Osteocyte (in vitro differentiated cells): ENCODE measurements around the gene SDCBP2. TPM values are rescaled to one million over a fixed set of nuclear protein-coding genes. Genes with fewer than 3 reads are reported as not detected.
A peak's percentile ranks its signal among the peaks of the same experiment; 100 is the strongest.

Experiments used
- DNase-seq: peaks from one replicate; pipeline ENCODE4 v3.0.0; 2021; ENCODE audit warnings: mixed read lengths; ENCODE audit not compliant: unreplicated experiment; ENCODE audit errors: extremely low spot score
- H3K27ac Mint-ChIP-seq: one replicate; pipeline ENCODE4 v1.8.0; 2021; ENCODE audit warnings: mild to moderate bottlenecking, mixed read lengths; ENCODE audit not compliant: unreplicated experiment
- H3K27me3 Mint-ChIP-seq: one replicate; pipeline ENCODE4 v1.8.0; 2021; ENCODE audit warnings: mixed read lengths; ENCODE audit not compliant: unreplicated experiment
- H3K36me3 Mint-ChIP-seq: one replicate; pipeline ENCODE4 v1.8.0; 2021; ENCODE audit warnings: mixed read lengths; ENCODE audit not compliant: unreplicated experiment
- H3K4me1 Mint-ChIP-seq: one replicate; pipeline ENCODE4 v1.8.0; 2021; ENCODE audit warnings: mixed read lengths; ENCODE audit not compliant: unreplicated experiment
- H3K4me3 Mint-ChIP-seq: one replicate; pipeline ENCODE4 v1.8.0; 2021; ENCODE audit warnings: mild to moderate bottlenecking, moderate library complexity, mixed read lengths; ENCODE audit not compliant: unreplicated experiment
- H3K9me3 Mint-ChIP-seq: one replicate; pipeline ENCODE4 v1.8.0; 2021; ENCODE audit warnings: mixed read lengths; ENCODE audit not compliant: unreplicated experiment
- total RNA-seq: library from RNA; stranded (reverse); gene quantifications from 2 replicates; pipeline ENCODE4 v1.2.1, GENCODE V29; 2021
- TF ChIP-seq, protein P1 (sequence below): fragments of 200-600 bp; sonication (generic); IDR thresholded peaks from 2 replicates; pipeline ENCODE4 v1.5.0; 2021; ENCODE audit warnings: antibody characterized with exemption, mild to moderate bottlenecking, moderate library complexity

Gene SDCBP2
- total RNA-seq, 1 donor from 2014 or later, result 0.97 TPM

DNA sequence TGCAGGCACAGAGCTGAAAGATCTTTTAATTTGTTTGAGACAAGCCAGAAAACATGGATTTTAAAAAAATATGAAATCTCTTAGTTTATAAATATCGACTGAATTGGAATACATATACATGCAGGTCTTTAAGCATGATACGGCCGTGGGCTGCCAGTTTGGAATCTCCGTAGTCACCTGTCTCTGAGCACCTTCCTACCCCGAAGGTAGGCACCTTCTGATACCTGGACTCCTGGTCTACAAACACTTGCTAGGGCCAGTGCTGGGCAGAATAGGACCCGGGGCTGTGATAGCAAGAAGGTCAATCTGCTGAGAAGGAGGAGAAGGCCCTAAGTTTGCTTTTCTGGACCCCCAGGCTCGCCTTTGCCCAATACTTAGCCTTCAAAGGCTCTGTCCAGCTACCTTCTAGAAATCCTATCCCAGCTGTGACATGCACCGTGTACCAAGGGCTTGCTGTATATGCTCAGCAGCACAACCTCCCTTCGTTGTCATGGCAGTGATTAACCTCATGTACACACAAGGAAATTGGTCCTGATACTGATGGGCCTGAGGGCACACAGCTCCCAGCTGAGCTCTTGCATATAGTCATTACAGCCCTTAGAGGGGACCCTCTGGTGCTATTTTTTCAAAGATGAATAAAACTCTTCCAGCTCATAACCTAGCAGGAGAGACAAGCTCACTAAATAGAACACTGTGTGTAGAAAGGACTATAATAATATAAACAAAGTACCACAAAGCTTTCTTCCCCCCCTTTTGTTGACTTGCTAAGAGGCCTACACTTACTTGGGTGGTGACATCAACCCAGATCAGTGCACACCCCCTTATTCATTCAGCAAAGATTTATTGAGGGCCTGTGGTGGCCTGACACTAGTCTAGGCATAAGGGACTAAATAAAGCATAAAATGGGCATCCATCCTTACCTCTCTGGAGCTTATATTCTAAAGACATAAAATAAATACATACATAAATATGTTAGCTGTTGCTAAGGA lies 45.1 kb downstream of the SDCBP2 start:
- no peaks in the 10 kb centered on the region for H3K9me3 Mint-ChIP-seq
- no peak overlapping the region for H3K4me3 Mint-ChIP-seq
- TF ChIP-seq, protein P1, sequence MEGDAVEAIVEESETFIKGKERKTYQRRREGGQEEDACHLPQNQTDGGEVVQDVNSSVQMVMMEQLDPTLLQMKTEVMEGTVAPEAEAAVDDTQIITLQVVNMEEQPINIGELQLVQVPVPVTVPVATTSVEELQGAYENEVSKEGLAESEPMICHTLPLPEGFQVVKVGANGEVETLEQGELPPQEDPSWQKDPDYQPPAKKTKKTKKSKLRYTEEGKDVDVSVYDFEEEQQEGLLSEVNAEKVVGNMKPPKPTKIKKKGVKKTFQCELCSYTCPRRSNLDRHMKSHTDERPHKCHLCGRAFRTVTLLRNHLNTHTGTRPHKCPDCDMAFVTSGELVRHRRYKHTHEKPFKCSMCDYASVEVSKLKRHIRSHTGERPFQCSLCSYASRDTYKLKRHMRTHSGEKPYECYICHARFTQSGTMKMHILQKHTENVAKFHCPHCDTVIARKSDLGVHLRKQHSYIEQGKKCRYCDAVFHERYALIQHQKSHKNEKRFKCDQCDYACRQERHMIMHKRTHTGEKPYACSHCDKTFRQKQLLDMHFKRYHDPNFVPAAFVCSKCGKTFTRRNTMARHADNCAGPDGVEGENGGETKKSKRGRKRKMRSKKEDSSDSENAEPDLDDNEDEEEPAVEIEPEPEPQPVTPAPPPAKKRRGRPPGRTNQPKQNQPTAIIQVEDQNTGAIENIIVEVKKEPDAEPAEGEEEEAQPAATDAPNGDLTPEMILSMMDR, result no peak
- H3K27ac Mint-ChIP-seq, result no peak overlapping the region
- no peaks in the 10 kb centered on the region for H3K36me3 Mint-ChIP-seq
- no peaks in the 10 kb centered on the region for H3K27me3 Mint-ChIP-seq
- peak; percentile 49 for DNase-seq
- H3K4me1 Mint-ChIP-seq, result peaks cover 2% of the 10 kb centered on the region

DNA sequence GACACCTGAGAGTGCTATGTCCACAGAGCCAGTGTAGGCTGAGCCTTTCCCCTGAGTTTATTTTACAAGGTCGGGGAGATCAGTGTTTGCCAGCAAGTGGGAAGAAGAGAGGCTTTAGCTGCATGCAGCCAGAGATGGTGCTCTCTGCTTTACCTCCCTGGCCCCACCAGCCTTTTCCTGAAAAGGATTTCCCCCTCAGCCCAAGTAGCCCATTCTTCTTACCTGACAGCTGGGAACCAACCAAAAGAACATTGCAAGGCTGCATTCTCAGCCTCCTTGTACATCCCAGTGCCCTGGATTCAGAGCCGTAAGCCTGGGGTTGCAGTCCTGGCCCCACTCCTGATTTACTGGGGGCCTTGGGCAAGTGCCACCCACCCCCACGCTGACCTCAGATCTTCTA lies 46.0 kb downstream of the SDCBP2 start:
- H3K27ac Mint-ChIP-seq, result no peak overlapping the region
- peaks cover 2% of the 10 kb centered on the region for H3K4me1 Mint-ChIP-seq
- no peak overlapping the region for H3K4me3 Mint-ChIP-seq
- peak; percentile 51 for DNase-seq
- TF ChIP-seq, protein P1, result no peak
- H3K9me3 Mint-ChIP-seq, result no peaks in the 10 kb centered on the region
- no peaks in the 10 kb centered on the region for H3K27me3 Mint-ChIP-seq
- H3K36me3 Mint-ChIP-seq, result no peaks in the 10 kb centered on the region

DNA sequence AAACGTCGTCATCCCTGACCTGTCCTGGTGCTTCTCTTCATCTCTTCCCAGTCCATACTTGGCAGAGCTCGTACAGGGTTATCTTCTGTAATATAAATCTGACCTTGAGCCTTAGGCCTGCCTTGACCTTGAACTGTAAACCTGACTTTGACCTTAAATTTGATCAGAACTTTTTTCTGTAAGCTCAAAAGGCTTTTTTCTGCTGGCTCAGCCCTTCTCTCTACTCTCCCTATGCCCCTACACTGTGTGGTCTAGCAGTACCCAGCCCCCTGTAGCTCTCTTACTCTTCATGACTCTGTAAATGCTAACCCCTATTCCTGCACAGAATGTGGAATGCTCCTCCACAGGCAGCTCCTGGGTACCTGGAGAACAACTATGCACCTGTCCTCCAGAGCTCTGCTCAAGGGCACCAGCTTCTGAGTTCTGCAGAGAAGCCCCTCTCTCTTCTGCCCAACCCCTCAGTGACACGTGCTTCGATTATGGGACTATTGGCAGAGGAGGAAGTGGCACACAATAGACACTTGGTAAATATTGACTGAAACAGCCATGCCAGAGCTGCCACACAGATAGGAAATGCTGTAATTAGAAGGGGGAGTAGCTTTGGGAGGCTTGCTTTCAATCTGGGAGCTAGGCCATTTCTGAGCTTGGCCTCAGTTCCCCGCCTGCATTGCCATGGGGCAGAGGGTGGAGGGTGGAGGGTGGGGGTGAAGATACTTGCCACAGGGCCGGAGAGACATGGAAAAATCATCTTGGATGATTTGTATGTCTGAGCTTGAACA lies 47.5 kb downstream of the SDCBP2 start:
- Mint-ChIP-seq H3K27me3 (no peaks in the 10 kb centered on the region), H3K27ac (no peak overlapping the region), H3K4me1 (peaks cover 2% of the 10 kb centered on the region), H3K36me3 (no peaks in the 10 kb centered on the region), H3K9me3 (no peaks in the 10 kb centered on the region), H3K4me3 (no peak overlapping the region)
- TF ChIP-seq, protein P1, result no peak
- peak; percentile 69 for DNase-seq

DNA sequence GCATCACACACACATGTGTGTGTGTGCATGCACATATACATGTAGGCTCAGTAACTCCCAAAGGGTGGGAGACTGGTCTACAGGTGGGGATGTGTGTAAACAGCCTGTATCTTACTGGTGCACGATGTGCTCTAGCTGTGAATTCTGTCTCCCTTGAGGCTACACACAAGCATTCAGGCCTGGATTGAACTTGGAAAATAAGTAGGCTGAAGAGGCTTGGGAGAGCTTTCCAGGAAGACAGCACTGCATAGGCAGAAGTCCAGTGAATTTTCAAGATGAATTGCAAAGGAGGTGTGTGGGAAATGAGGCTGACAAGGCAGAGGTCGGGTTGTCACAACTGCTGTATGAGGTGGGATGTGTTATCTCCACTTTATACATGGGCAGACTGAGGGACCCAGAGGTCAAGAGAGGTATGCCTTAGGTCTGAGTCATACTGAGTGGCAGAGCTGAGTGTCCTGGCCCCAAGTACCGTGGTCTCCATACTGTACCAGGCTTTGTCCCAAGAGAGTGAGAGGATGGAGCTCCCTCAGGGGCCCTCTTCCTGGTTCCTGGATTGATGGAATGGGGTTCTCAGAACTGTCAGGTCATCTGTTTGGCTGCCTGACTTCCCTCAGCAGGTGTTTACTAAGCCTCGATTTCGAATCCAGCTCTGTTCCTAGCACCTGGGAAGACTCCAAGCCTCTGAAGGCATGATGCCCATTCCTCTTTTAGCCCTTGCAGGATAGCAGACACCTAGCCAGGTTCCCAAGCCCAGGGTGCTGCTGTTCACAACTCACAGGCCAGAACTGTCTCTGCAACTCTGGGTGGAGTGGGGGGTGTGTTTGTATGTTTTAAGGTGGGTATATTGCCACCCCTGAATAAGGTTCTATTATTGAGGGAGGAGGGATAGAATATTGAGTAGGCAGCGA lies 48.5 kb downstream of the SDCBP2 start:
- peaks cover 2% of the 10 kb centered on the region for H3K4me1 Mint-ChIP-seq
- H3K27ac Mint-ChIP-seq, result no peak overlapping the region
- no peak overlapping the region for H3K4me3 Mint-ChIP-seq
- peak; percentile 57 for DNase-seq
- H3K27me3 Mint-ChIP-seq, result no peaks in the 10 kb centered on the region
- no peaks in the 10 kb centered on the region for H3K36me3 Mint-ChIP-seq
- no peaks in the 10 kb centered on the region for H3K9me3 Mint-ChIP-seq
- TF ChIP-seq, protein P1, result no peak
